ENCODE measurements around the gene GOLGA6A. TPM values are rescaled to one million over a fixed set of nuclear protein-coding genes. Genes with fewer than 3 reads are reported as not detected.
A peak's percentile ranks its signal among the peaks of the same experiment; 100 is the strongest.

Gene GOLGA6A
- total RNA-seq, 2 experiments from 2014 or later, result 0.14 to 0.84 TPM

GRCh38 chr15:74025436-74025835 is 56.9 kb downstream of the GOLGA6A start:
- peak overlapping the region; percentile 39 for H3K27ac Mint-ChIP-seq
- intact Hi-C loops (cut with micrococcal nuclease), result no loop called here
- H3K36me3 Mint-ChIP-seq (ENCODE audit: low read depth), result peaks cover 14% of the 10 kb centered on the region
- H3K9me3 Mint-ChIP-seq, result no peaks in the 10 kb centered on the region
- CTCF ChIA-PET, result interaction anchor here (1.2 kb wide), 1 partner anchor 13 kb away, joined by 3 read pairs; no protein-coding TSS in a partner anchor
- no peak overlapping the region for H3K4me3 Mint-ChIP-seq
- DNase-seq, result no peak
- H3K4me1 Mint-ChIP-seq (ENCODE audit: low read depth), result peaks cover 7% of the 10 kb centered on the region
- no peaks in the 10 kb centered on the region for H3K27me3 Mint-ChIP-seq (ENCODE audit: low read depth)

- DNase-seq, result no peak
- CTCF ChIA-PET, result interaction anchor here (0.9 to 1.8 kb wide), 3 partner anchors 21 to 52 kb away, joined by 3 to 6 read pairs (median 5); no protein-coding TSS in a partner anchor
- H3K9me3 Mint-ChIP-seq, result no peaks in the 10 kb centered on the region
- H3K27me3 Mint-ChIP-seq (ENCODE audit: low read depth), result no peaks in the 10 kb centered on the region
- H3K4me3 Mint-ChIP-seq, result no peak overlapping the region
- H3K4me1 Mint-ChIP-seq (ENCODE audit: low read depth), result peaks cover 7% of the 10 kb centered on the region
- intact Hi-C loops (cut with micrococcal nuclease), result no loop called here
- H3K36me3 Mint-ChIP-seq (ENCODE audit: low read depth), result peaks cover 14% of the 10 kb centered on the region
- no peak overlapping the region for H3K27ac Mint-ChIP-seq
These were observed 57.7 kb downstream of the GOLGA6A start for GRCh38 chr15:74024687-74025086.

- H3K4me3 Mint-ChIP-seq, result no peak overlapping the region
- peaks cover 7% of the 10 kb centered on the region for H3K4me1 Mint-ChIP-seq (ENCODE audit: low read depth)
- peaks cover 11% of the 10 kb centered on the region for H3K36me3 Mint-ChIP-seq (ENCODE audit: low read depth)
- DNase-seq, result no peak
- peak overlapping the region; percentile 36 for H3K27ac Mint-ChIP-seq
- H3K9me3 Mint-ChIP-seq, result no peaks in the 10 kb centered on the region
- no peaks in the 10 kb centered on the region for H3K27me3 Mint-ChIP-seq (ENCODE audit: low read depth)
- CTCF ChIA-PET, result interaction anchor here (0.6 to 1.8 kb wide), 3 partner anchors 18 to 50 kb away, joined by 3 to 6 read pairs (median 4); no protein-coding TSS in a partner anchor
- intact Hi-C loops (cut with micrococcal nuclease), result no loop called here
These were observed 59.5 kb downstream of the GOLGA6A start for GRCh38 chr15:74022706-74023470.

Other genes starting within 250 kb of the GOLGA6A start
- gene TBC1D21, start 209.0 kb downstream of the GOLGA6A start, total RNA-seq, result not detected
- gene LOXL1, start 156.1 kb downstream of the GOLGA6A start, total RNA-seq, result under 1 TPM; 0.25 to 0.55 TPM
- gene STOML1, start 90.3 kb downstream of the GOLGA6A start, total RNA-seq, result 1 to 10 TPM; 8.7 to 9.5 TPM
- 10 to 100 TPM; 69.6 to 70.2 TPM for gene PML, start 87.8 kb downstream of the GOLGA6A start, total RNA-seq
- not detected for gene ISLR2, start 48.0 kb upstream of the GOLGA6A start, total RNA-seq
- not detected for gene ISLR, start 91.2 kb upstream of the GOLGA6A start, total RNA-seq
- not detected for gene STRA6, start 120.2 kb upstream of the GOLGA6A start, total RNA-seq
- not detected for gene CCDC33, start 153.8 kb upstream of the GOLGA6A start, total RNA-seq